Heart left ventricle (tissue), 16 donors: ENCODE data around the gene GYG2. TPM values are rescaled to one million over a fixed set of nuclear protein-coding genes. Genes with fewer than 3 reads are reported as not detected.

Source experiments
- ATAC-seq, 4 donors: fragments of 200-7000 bp; cut with Tn5 transposase; one replicate each; pipeline ENCODE4 v1.9.1; 2020 to 2022; ENCODE audit warnings: moderate library complexity in 4 of 4, mild to moderate bottlenecking in 3 of 4, moderate number of reproducible peaks in 1 of 4
- DNase-seq, 5 donors: peaks; one replicate each; pipeline ENCODE4 v3.0.0-alpha.2; 2020
- H3K27ac ChIP-seq, 12 donors: fragments of 200-600 bp; sonication (generic) in 4 of 12; one replicate each; pipeline versions ENCODE4 v1.5.0 to v1.8.0; 2016 to 2022; ENCODE audit warnings: mild to moderate bottlenecking in 2 of 12
- H3K27me3 ChIP-seq, 9 donors: fragments of 200-600 bp; sonication (generic) in 2 of 9; one replicate each; pipeline versions ENCODE4 v1.5.1 to v1.8.0; 2016 to 2022; ENCODE audit warnings: mild to moderate bottlenecking in 3 of 9
- H3K36me3 ChIP-seq, 9 donors: fragments of 200-600 bp; sonication (generic) in 2 of 9; one replicate each; pipeline versions ENCODE4 v1.5.0 to v1.8.0; 2018 to 2022; ENCODE audit warnings: mild to moderate bottlenecking in 2 of 9
- H3K4me1 ChIP-seq, 12 donors: fragments of 200-600 bp; sonication (generic) in 4 of 12; one replicate each; pipeline versions ENCODE4 v1.5.0 to v1.8.0; 2016 to 2022; ENCODE audit warnings: mild to moderate bottlenecking in 3 of 12
- H3K4me3 ChIP-seq, 12 donors: fragments of 200-600 bp; sonication (generic) in 4 of 12; one replicate each; pipeline versions ENCODE4 v1.5.0 to v1.8.0; 2017 to 2022; ENCODE audit warnings: mild to moderate bottlenecking in 9 of 12, moderate library complexity in 4 of 12
- H3K9me3 ChIP-seq, 12 donors: fragments of 200-600 bp; sonication (generic) in 4 of 12; one replicate each; pipeline versions ENCODE4 v1.5.0 to v1.8.0; 2016 to 2022; ENCODE audit warnings: mild to moderate bottlenecking in 1 of 12
- POLR2A ChIP-seq, 2 donors: fragments of 450-650 bp; IDR thresholded peaks; one replicate each; pipeline ENCODE4 v1.6.1; 2017; ENCODE audit warnings: antibody characterized with exemption in 2 of 2, mild to moderate bottlenecking in 2 of 2, moderate library complexity in 2 of 2
- WGBS, 4 donors: extraction: QIAGEN DNeasy Blood & Tissue Kit in 2 of 4; methylation state at CpG; one replicate each; pipeline versions ENCODE4 v1.1.5 to v1.1.7; 2013 to 2018; 5-methylcytosine and 5-hydroxymethylcytosine counted together
- intact Hi-C, 10 donors: fragments of 100-400 bp; cut with DNase I; formaldehyde crosslinking; loops; one replicate each; pipeline versions ENCODE4 v1.11.1 to v1.14.2; 2022
- polyA plus RNA-seq, 2 donors: library from polyadenylated mRNA; stranded (reverse); fragments of 200-250 nt; gene quantifications; one replicate each; pipeline ENCODE4 v1.2.3, GENCODE V29; 2013
- total RNA-seq, 9 donors: library from RNA; depleted of rRNA in 2 of 9; stranded (reverse); fragments of >200 nt in 2 of 9; fragmentation: NEBNext Ultra II Directional in 3 of 9; extraction: Animal tissue kit (Norgen Biotek cat#: 25700) in 3 of 9; gene quantifications; one replicate each; pipeline versions ENCODE4 v1.1.0 to v1.2.4, GENCODE V29; 2016 to 2023
- TF ChIP-seq, protein P1 (sequence below), 12 donors: fragments of 200-600 bp; sonication (generic) in 4 of 12; IDR thresholded peaks; one replicate each; pipeline versions ENCODE4 v1.5.0 to v1.8.0; 2018 to 2022; ENCODE audit warnings: antibody characterized with exemption in 12 of 12, mild to moderate bottlenecking in 5 of 12
- donor health status: ischemic (EF 13 %, LVEDD 7.1; RV severe dilation, severe dysfunction).
- donor health status: healthy with polysubstance abuse.
- donor health status: DM: no; HTN: yes; CAD: no.
- donor health status: DM: no; HTN: no; CAD: no.
- donor health status: ischemic (EF 25% LVEDD 6.9; RV normal size, moderate dysfunction).
- donor health status: ischemic (EF 25% LVEDD 5.7; RV mildly dilated, moderate dysfunction).
- donor health status: healthy.
- donor health status: DM: yes; HTN: yes; CAD: no.
- donor health status: ischemic (EF 35%, LVEDD 5.7; RV mildly dilated, moderate dysfunction).
- donor health status: nonischemic (EF 11% LVEDD 7.7; RV severe dilation, severe dysfunction).
- donor health status: DM: yes; HTN: yes; CAD: no.
- donor health status: PGD.
- donor health status: ischemic (EF 29% LVEDD 5.4; RV normal size, mild dysfunction).
- donor health status: nonischemic (EF 23%, LVEDD 6.1; RV moderate dilation, normal function).

GYG2 gene
- total and polyA plus RNA-seq, 11 donors: 0.38 to 13.2 (median 1.00) TPM

DNA sequence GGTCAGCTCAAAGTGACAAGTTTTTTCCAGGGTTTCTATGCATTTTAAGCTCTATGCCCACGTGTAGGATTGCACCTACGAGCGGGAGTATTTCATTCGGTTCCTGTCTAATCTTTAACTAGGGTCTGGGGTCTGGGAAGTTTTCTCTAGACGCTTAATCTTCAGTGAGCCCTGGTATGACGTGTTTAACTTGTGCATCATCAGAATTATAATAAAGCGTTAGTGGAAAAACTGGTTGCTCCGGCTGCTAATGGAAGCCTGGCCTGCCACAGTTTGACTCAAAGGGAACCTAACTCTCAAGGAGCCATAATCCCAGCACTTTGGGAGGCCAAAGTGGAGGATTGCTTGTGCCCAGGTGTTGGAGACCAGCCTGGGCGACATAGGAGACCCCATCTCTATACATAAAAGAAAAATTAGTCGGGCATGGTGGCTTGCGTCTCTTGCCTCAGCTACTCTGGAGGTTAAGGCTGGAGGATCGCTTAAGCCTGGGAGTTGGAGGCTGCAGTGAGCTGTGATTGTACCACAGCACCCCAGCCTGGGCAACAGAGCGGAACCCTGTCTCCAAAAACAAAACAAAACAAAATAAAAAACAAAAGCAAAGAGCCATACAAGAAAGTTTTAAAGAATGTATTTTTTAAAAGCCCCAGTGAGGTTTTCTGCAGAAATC is 70.2 kb downstream of the GYG2 start:
- Histone ChIP-seq H3K27me3 (peaks cover 0 to 4% (median 0%) of the 10 kb centered on the region in 9 donors), H3K9me3 (peaks cover 0 to 14% (median 0%) of the 10 kb centered on the region in 12 donors), H3K36me3 (no peaks in the 10 kb centered on the region), H3K4me3 (no peak overlapping the region), H3K4me1 (peaks cover 0 to 22% (median 0%) of the 10 kb centered on the region in 12 donors), H3K27ac (no peak overlapping the region)
- ATAC-seq (no peak), DNase-seq (no peak)
- intact Hi-C loops: no loop called here
- no peak for TF ChIP-seq POLR2A (IDR thresholded peaks at IDR 0.05)
- TF ChIP-seq, protein P1, sequence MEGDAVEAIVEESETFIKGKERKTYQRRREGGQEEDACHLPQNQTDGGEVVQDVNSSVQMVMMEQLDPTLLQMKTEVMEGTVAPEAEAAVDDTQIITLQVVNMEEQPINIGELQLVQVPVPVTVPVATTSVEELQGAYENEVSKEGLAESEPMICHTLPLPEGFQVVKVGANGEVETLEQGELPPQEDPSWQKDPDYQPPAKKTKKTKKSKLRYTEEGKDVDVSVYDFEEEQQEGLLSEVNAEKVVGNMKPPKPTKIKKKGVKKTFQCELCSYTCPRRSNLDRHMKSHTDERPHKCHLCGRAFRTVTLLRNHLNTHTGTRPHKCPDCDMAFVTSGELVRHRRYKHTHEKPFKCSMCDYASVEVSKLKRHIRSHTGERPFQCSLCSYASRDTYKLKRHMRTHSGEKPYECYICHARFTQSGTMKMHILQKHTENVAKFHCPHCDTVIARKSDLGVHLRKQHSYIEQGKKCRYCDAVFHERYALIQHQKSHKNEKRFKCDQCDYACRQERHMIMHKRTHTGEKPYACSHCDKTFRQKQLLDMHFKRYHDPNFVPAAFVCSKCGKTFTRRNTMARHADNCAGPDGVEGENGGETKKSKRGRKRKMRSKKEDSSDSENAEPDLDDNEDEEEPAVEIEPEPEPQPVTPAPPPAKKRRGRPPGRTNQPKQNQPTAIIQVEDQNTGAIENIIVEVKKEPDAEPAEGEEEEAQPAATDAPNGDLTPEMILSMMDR (IDR thresholded peaks at IDR 0.05): no peak
- 78 to 89% (median 87%) methylated on average over 13 of the region's 13 CpGs for WGBS, 4 donors

DNA sequence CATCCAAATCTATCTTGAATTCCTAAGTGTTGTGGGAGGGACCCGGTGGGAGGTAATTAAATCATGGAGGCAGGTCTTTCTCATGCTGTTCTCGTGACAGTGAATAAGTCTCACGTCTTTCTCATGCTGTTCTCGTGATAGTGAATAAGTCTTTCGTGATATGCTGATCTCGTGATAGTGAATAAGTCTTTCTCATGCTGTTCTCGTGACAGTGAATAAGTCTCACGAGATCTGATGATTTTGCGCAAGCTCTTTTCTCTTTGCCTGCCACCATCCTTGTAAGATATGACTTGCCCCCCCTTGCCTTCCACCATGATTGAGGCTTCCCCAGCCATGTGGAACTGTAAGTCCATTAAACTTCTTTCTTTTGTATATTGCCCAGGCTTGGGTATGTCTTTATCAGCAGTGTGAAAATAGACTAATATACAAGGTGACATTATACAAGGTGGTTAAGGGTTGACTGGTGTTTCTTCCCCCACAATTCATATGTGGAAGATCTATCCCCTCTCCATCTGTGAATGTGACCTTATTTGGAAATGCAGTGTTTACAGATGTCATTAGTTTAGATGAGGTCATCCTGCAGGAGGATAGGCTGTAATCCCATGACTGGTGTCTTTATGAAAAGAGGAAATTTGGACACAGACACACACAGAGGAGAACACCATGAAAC is 72.8 kb downstream of the GYG2 start:
- no peak overlapping the region for H3K27ac ChIP-seq
- peaks cover 0 to 16% (median 0%) of the 10 kb centered on the region in 12 donors for H3K4me1 ChIP-seq
- peaks cover 0 to 22% (median 0%) of the 10 kb centered on the region in 12 donors for H3K9me3 ChIP-seq
- intact Hi-C loops: no loop called here
- no peak for TF ChIP-seq POLR2A (IDR thresholded peaks at IDR 0.05)
- TF ChIP-seq, protein P1 (IDR thresholded peaks at IDR 0.05): no peak
- ATAC-seq (no peak), DNase-seq (no peak)
- H3K36me3 ChIP-seq: no peaks in the 10 kb centered on the region
- peaks cover 0 to 4% (median 0%) of the 10 kb centered on the region in 9 donors for H3K27me3 ChIP-seq
- H3K4me3 ChIP-seq: no peak overlapping the region
- WGBS, 4 donors: 79 to 89% (median 85%) methylated on average over 9 of the region's 9 CpGs

DNA sequence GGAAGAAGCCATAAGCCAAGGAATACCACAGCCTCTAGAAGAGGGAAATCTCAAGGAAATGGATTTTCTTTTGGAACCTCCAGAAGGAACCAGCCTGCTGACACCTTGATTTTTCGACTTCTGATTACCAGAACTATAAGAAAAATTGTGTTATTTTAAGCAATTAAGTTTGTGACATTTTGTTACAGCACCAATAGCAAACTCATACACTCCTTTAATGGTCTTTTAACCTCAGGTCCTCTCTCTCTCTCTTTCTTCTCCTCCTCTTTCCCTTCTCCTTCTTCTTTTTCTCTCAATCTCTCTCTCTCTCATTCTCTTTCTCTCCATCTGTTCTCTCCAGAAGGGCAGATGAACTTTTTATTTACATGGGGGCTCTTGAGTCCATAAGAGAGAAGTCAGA is 74.1 kb downstream of the GYG2 start:
- 86 to 100% (median 94%) methylated on average over 1 of the region's 1 CpG for WGBS, 4 donors
- H3K27me3 ChIP-seq: peaks cover 0 to 4% (median 0%) of the 10 kb centered on the region in 9 donors
- intact Hi-C loops: no loop called here
- ATAC-seq (no peak), DNase-seq (no peak)
- H3K27ac ChIP-seq: no peak overlapping the region
- no peak overlapping the region for H3K4me3 ChIP-seq
- H3K9me3 ChIP-seq: peaks cover 0 to 22% (median 0%) of the 10 kb centered on the region in 12 donors
- TF ChIP-seq, protein P1 (IDR thresholded peaks at IDR 0.05): no peak
- TF ChIP-seq POLR2A (IDR thresholded peaks at IDR 0.05): no peak
- H3K36me3 ChIP-seq: peaks cover 0 to 8% (median 0%) of the 10 kb centered on the region in 9 donors
- H3K4me1 ChIP-seq: peaks cover 0 to 8% (median 0%) of the 10 kb centered on the region in 12 donors

DNA sequence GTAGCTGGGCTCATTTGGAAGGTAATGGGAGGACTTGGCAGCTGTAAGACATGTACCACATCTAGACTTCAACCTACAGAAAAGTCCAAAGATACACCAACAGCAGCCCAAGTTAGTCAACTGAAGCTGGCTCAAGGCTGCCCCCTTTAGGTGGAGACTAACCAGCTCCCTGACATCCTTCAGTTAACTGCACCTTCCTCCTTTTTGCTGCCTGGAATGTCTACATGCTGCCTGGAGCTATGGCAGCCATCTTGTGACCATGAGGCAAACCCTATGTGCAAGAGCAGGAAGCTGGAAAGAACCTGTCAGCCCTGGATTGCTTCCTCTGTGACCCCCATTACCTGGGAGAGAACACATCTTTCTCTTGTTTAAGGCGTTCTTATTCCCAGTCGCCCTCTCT is 74.6 kb downstream of the GYG2 start:
- peaks cover 0 to 13% (median 0%) of the 10 kb centered on the region in 9 donors for H3K36me3 ChIP-seq
- ATAC-seq (no peak), DNase-seq (no peak)
- TF ChIP-seq POLR2A (IDR thresholded peaks at IDR 0.05): no peak
- TF ChIP-seq, protein P1 (IDR thresholded peaks at IDR 0.05): no peak
- peaks cover 0 to 22% (median 0%) of the 10 kb centered on the region in 12 donors for H3K9me3 ChIP-seq
- intact Hi-C loops: no loop called here
- H3K27me3 ChIP-seq: peaks cover 0 to 4% (median 0%) of the 10 kb centered on the region in 9 donors
- no peak overlapping the region for H3K27ac ChIP-seq
- H3K4me3 ChIP-seq: no peak overlapping the region
- peaks cover 0 to 3% (median 0%) of the 10 kb centered on the region in 12 donors for H3K4me1 ChIP-seq
- WGBS, 4 donors: 95 to 98% (median 98%) methylated on average over 2 of the region's 2 CpGs
